ENCODE data around the gene LZTS2.

Gene LZTS2

DNA sequence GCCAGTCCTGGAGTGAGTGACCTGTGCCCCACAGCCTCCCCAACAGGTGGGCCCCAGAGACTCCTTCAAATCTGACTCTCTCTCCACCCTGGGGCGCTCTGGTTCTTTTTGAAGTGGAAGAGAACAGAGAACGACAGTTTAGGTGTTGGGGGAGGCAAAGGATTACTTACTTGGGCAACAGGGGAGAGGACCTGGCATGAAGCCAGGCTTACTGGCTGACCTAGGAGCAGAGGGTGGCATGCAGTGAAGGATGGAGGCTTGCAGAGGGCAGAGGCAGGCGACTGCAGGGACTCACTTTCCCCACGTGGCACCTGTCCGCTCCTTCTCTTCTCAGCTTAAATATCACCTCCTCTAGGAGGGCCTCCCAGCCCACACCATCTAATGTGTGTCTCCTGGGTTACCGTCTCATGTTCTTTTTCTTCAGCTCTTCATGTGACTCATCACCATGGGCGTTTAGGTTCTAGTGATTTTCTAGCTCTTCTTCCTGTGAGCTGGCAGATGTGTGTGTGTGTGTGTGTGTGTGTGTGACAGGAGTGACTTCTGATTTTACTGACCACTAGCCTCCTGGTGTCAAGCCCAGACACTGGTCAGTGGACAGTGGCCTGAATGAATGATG lies 15.5 kb downstream of the LZTS2 start:
- DNase-seq (ENCODE audit: low read depth in 2 of 2), result no peak

GRCh38 chr10:101015582-101015973 lies 16.0 kb downstream of the LZTS2 start:
- DNase-seq (ENCODE audit: low read depth in 2 of 2), result no peak

DNA sequence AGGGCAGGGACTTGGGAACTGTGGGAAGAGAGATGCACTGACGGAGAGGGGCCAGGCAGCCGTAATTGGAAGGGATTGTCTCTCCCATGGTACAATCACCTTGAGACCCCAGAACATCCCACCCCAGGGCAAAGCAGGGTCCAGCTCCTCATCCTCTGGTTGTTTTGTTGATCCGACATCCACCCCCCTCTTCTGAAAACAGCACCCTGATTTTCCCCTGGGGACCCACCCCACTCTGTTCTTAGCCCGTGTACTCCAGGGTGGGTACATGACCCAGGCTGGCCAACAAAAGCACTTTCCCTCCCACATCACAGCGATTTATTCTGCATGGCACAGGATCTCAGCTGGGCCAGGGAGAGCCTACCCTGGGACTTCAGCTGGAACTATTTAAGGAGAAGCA lies 17.2 kb downstream of the LZTS2 start:
- no peak for DNase-seq (ENCODE audit: low read depth in 2 of 2)

DNA sequence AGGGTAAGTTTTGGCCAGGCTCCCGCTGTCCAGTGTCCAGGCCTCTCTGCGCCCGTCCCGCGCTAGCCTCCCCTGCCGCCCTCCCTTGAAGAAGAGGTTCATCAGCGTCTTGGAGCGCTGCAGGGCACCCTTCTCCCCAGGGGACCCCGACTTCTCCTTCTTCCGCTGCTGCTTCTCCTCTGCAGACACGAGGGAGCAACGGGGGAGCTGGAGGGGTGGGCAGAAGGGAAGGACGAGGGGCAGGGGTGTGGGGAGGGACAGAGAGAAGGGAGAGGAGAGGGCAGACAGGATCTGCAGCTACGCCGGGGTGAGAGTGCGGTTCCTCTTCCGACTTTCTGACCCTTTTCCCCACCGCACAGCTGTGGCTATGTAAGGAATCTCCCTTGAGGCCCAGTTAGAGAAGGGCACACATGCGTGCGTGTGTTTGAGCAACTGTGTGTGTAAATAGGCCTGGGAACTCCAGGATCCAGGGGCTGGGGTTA lies 18.6 kb downstream of the LZTS2 start:
- DNase-seq (ENCODE audit: low read depth in 2 of 2), result no peak

GRCh38 chr10:101018600-101019439 lies 19.2 kb downstream of the LZTS2 start:
- DNase-seq (ENCODE audit: low read depth in 2 of 2), result peak; percentile 44 to 53

GRCh38 chr10:101019440-101019703 lies 19.8 kb downstream of the LZTS2 start:
- DNase-seq (ENCODE audit: low read depth in 2 of 2), result no peak

DNA sequence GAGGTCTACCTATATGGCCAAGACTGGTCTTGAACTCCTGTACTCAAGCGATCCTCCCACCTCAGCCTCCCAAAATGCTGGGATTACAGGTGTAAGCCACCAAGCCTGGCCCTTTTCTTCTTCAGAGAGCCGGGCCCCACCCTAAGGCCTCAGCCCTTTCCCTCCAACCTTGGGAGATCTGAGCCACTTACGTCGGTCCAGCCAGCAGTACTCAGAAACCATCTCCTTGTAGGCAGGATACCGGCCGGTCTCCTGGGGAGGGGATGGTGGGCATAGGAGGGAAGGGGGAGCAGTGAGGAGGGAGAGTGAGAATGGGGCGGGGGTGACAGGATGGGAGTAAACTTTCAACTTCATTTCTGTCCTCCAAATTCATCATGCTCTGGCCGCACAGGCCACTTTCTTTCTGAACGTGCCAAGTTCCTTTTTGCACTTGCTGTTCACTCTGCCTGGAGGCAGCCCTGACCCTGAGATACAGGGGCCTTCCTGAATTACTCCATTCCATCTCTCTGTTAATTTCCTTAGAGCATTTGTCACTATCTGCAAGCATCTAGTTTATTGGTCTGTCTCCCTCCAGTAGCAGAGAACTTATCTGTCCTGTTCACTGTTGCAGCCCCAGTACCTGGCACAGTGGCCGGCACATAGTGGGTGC lies 20.9 kb downstream of the LZTS2 start:
- DNase-seq (ENCODE audit: low read depth in 2 of 2), result no peak

DNA sequence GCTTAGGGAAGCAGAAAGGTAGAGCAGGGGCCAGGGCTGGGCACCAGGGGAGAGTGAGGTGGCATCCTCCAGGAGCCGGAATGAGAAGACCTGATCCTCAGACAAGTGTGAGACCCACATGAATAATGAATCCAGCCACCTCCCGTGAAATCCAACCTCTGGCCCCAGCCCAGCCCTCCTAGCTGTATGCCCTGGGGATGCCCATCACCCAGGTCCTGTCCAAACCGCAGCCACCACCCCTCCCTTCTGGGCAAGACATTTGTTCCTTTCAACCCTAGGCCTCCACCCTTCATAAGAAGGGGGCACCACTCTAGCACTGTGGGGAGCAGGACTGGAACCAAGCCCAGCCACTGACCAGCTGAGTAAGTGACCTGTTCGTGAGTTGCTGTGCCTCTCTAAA lies 21.6 kb downstream of the LZTS2 start:
- no peak for DNase-seq (ENCODE audit: low read depth in 2 of 2)

DNA sequence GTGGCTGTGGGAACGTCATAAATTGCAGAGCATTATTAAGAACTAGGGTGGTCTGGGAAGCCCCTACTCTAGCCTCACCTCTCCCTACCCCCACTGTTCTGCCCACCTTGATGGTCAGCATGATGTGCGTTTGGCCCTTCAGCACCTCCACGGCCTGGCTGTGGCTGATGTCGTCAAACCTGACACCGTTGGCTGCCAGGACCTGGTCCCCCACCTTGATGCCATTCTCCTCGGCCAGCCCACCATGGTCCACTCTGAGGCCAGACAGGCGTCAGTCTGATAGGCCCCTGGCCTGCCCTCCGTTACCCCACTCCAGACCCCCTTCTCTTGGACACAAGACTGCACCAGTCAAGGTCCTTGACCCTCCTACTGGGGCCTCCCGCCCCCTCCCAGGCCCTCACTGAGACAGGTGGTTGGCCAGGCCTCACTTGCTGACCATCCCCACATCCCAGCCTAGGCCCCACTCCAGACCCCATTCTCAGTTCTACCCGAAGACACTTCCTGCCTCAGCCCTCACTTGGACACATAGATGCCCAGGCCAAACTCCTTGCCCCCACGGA lies 22.2 kb downstream of the LZTS2 start:
- no peak for DNase-seq (ENCODE audit: low read depth in 2 of 2)

GRCh38 chr10:101022967-101023705 lies 23.5 kb downstream of the LZTS2 start:
- DNase-seq (ENCODE audit: low read depth in 2 of 2), result no peak

DNA sequence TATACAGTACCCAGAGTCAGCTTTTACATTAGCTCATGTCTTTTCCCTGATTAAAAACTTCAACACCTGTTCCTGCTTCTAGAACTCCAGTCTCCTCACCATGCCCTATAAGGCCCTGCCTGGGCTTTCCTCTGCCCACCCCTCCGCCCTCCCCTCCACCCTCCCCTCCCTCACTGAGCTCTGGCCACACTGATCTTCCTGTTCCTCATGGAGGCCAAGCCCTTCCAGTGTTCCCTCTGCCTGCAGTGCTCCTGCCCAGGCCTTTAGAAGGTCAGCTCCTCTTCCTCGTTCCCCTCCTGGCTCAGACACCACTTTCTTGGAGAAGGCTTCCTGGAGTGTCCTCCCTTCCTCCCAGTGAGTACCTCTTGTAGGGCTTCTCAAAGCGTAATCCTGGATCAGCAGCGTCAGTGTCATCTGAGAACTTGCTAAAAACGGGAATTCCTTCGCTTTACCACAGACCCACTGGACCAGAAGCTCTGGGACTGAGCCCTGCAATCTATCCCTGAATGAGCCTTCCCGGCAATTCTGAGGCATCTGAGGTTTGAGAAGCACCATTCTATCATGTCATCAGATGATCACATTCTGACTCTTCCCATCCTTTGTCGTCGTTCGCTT lies 27.6 kb downstream of the LZTS2 start:
- DNase-seq (ENCODE audit: low read depth in 2 of 2), result no peak

DNA sequence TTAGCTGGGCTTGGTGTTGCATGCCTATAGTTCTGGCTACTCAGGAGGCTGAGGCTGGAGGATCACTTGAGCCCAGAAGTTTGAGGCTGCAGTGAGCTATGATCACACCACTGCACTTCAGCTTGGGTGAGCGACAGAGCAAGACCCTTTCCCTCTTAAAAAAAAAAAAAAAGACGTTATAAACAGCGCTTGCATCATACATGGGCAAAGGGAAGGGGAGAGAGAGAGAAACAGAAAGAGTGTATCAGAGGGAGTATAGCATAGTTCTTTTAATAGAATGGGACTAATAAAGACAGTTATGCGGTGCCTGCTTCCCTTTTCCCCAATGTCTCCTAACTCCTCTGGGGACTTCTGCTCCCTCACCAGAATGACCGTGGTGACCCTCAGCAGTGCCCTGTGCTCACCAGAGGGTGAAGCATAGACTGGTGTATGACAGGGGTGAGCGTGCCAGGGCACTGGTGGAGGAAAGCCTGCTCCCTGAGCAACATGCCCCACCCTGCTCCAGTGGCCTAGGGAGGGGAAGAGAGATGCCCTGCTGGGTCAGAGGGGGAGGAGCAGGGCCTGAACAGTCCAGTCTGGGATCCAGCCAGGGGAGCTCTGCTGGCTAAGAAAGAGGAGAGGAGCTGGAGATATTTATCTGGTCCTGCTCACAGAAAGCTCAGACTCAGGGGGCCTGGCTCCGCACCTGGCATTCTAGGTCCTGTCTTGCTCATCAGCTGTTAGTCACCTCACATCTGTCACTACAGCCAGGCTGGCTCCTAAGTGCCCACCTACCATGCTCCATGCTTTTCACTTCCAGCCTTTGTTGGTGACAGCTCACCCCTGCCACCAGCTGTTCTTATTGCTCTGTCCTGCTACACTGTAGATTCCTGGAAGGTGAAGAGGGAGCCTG lies 29.1 kb downstream of the LZTS2 start:
- DNase-seq (ENCODE audit: low read depth in 2 of 2), result no peak

DNA sequence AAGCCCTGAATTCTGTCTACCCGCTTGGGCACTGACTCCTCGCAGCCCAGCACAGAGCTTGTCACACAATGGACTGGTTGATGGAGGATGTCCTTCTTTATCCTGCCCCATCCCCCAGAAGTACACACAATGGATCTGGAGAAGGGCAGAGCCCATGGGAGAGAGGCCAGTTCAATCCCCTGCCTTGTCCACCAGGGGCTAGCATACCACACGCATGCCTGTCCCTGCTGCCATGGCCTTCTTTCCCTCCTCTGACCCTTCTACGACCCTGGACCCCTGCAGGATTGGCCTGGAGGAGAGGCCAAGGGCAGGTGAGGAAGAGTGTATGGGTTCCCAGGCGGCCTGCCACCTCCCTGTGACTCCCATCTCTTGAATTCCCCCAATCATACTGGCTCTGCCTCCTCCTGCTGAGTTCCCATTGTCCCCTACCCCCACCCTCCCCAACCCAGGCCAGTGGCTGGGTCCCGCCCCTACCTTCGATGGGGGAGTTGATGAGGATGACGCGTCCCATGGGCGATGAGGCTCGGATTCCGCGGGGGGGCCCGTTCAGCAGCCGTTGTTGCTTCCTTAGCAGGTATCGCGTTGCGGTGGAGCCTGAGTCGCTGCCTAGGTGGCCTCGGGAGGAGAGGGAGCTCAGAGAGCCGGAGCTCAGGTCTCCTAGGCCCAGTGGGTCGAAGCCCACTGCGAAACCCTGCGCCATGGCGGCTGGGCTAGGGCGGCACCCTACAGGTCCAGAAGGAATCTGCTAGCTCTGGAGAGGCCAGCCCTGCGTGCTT lies 30.1 kb downstream of the LZTS2 start:
- DNase-seq (ENCODE audit: low read depth in 2 of 2), result no peak

GRCh38 chr10:101030496-101031127 lies 31.0 kb downstream of the LZTS2 start:
- no peak for DNase-seq (ENCODE audit: low read depth in 2 of 2)

- peak; percentile 89 to 95 for DNase-seq (ENCODE audit: low read depth in 2 of 2)
Measured at GRCh38 chr10:101031128-101031795, 31.7 kb downstream of the LZTS2 start, which contains the start of the genes PDZD7 and SFXN3. TSS of gene PDZD7 (minus strand) at chr10:101031129. CDS start at chr10:101030219, 910 bp downstream. TSS of gene SFXN3 (plus strand) at chr10:101031234. CDS start at chr10:101034695, 3,461 bp downstream.

GRCh38 chr10:101031796-101032636 lies 32.4 kb downstream of the LZTS2 start:
- peak; percentile 52 to 65 for DNase-seq (ENCODE audit: low read depth in 2 of 2)

- peak; percentile 39 to 45 for DNase-seq (ENCODE audit: low read depth in 2 of 2)
Measured at GRCh38 chr10:101032637-101033224, 33.1 kb downstream of the LZTS2 start.

All from stimulated activated CD8-positive, alpha-beta memory T cell treated with anti-CD3 and anti-CD28 coated beads, Interleukin-2, amount 100 ng/mL, for 1 hour (primary cell).